Tibial nerve (tissue), 3 donors: ENCODE data around the gene DUS1L.

Experiments used
- CTCF ChIP-seq, 5 experiments: fragments of 200-600 bp in 3 of 5; fragments of 450-650 bp in 2 of 5; sonication (generic) in 3 of 5; IDR thresholded peaks; one replicate each; pipeline ENCODE4 v1.5.1; 2016 to 2019; ENCODE audit warnings: antibody characterized with exemption in 5 of 5, mild to moderate bottlenecking in 3 of 5, moderate library complexity in 2 of 5
- POLR2A ChIP-seq, 2 donors: fragments of 450-650 bp; IDR thresholded peaks; one replicate each; pipeline ENCODE4 v1.6.1; 2017; ENCODE audit warnings: antibody characterized with exemption in 2 of 2, mild to moderate bottlenecking in 2 of 2, moderate library complexity in 2 of 2

- TF ChIP-seq CTCF (IDR thresholded peaks at IDR 0.05), result no peak
- TF ChIP-seq POLR2A (IDR thresholded peaks at IDR 0.05), result no peak
These were observed 29.5 kb downstream of the DUS1L start for GRCh38 chr17:82035956-82036633.
